ENCODE results near the gene TNFRSF12A. TPM values are rescaled to one million over a fixed set of nuclear protein-coding genes. Genes with fewer than 3 reads are reported as not detected.

TNFRSF12A gene
- total and polyA plus RNA-seq, 2 of the 8 experiments (the other 6 are each of a cell fraction or from before 2014, with no cell fraction given): 81.0 to 82.5 TPM

DNA sequence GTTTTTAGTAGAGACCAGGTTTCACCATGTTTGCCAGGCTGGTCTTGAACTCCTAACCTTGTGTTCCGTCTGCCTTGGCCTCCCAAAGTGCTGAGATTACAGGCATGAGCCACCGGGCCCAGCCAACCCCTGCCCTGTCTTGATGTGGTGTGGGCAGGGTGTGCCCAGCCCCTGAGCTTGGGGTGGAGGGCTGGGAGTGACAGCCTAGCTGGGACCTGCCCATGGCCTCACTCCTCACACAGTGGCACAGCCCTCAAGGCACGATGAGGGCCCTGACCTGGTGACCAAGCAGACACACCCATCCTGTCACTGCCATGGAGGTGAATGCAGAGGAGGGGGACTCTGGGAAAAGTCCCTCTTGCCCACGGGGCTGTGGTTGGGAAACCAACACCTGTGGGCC lies 48.3 kb downstream of the TNFRSF12A start:
- Histone ChIP-seq H2AFZ (ENCODE audit: low read length) (no peak overlapping the region), H3K36me3 (ENCODE audit: control insufficient read depth in 2 of 4, insufficient read depth in 4 of 4, low read length in 3 of 4) (no peaks in the 10 kb centered on the region), H2BK15ac (ENCODE audit: low read length) (no peak overlapping the region), H2BK20ac (ENCODE audit: low read length) (no peak overlapping the region), H3K4ac (replicated peaks; ENCODE audit: insufficient read length, low read depth, low read length) (no peak overlapping the region), H2BK5ac (ENCODE audit: low read depth, low read length) (no peak overlapping the region), H3K23ac (ENCODE audit: insufficient read length) (no peak overlapping the region), H3K56ac (replicated peaks; ENCODE audit: insufficient read length, low read depth, low read length) (no peak overlapping the region), H4K8ac (ENCODE audit: extremely low read depth, insufficient read depth, low read length) (no peak overlapping the region), H2AK5ac (ENCODE audit: low read depth, low read length) (0 out of 2 replicates have a peak overlapping the region, but pooled peaks have one; percentile 39), H3K4me2 (ENCODE audit: insufficient read depth in 1 of 2, low read depth in 2 of 2, low read length in 2 of 2) (no peak overlapping the region), H3K18ac (ENCODE audit: extremely low read depth, low read length) (no peak overlapping the region), H4K20me1 (replicated peaks in 1 of 2; ENCODE audit: control insufficient read depth in 1 of 2, insufficient read depth in 2 of 2, low read length in 2 of 2) (peaks cover 0 to under 1% of the 10 kb centered on the region in 2 experiments), H2BK12ac (ENCODE audit: low read depth, low read length) (no peak overlapping the region), H3K27me3 (replicated peaks in 1 of 4; ENCODE audit: control insufficient read depth in 3 of 4, extremely low read depth in 1 of 4, insufficient read depth in 3 of 4, low read length in 3 of 4) (no peaks in the 10 kb centered on the region; a peak in 1 of 7 replicates), H3K4me3 (ENCODE audit: extremely low read depth in 1 of 4, insufficient read depth in 2 of 4, low read depth in 3 of 4, low read length in 4 of 4) (no peak overlapping the region), H3K14ac (ENCODE audit: insufficient read length) (no peak overlapping the region), H3K27ac (ENCODE audit: low read depth, low read length) (no peak overlapping the region), H2BK120ac (replicated peaks; ENCODE audit: low read depth, low read length) (no peak overlapping the region), H3K9me3 (ENCODE audit: insufficient read depth in 2 of 2, low read depth in 1 of 2, low read length in 1 of 2) (no peaks in the 10 kb centered on the region), H4K5ac (ENCODE audit: insufficient read length, low read depth, low read length) (no peak overlapping the region), H3K4me1 (replicated peaks in 1 of 4; ENCODE audit: control insufficient read depth in 3 of 4, insufficient read depth in 4 of 4, low read length in 3 of 4) (peaks cover 0 to 4% (median 1%) of the 10 kb centered on the region in 4 experiments; a peak in 2 of 7 replicates), H4K91ac (replicated peaks; ENCODE audit: insufficient read length, low read length) (no peak overlapping the region), H3K79me1 (ENCODE audit: low read depth, low read length) (no peaks in the 10 kb centered on the region), H3K9ac (replicated peaks in 1 of 4; ENCODE audit: extremely low read depth in 1 of 4, low read depth in 3 of 4, low read length in 3 of 4) (no peak overlapping the region), H3K79me2 (ENCODE audit: control insufficient read depth in 1 of 2, insufficient read depth in 2 of 2, low read length in 2 of 2) (no peaks in the 10 kb centered on the region), H3K23me2 (ENCODE audit: low read depth, low read length) (no peaks in the 10 kb centered on the region)
- ChIA-PET POLR2A (ENCODE audit: partially characterized antibody) (interaction anchor here (0.8 to 3.8 kb wide), 5 partner anchors 9 to 29 kb away, joined by 3 to 31 read pairs (median 5); partner anchors contain the start of gene ZSCAN10), CTCF (ENCODE audit: partially characterized antibody) (interaction anchor here (1.2 to 2.7 kb wide), 2 partner anchors 12 to 38 kb away, joined by 4 to 13 read pairs; no protein-coding TSS in a partner anchor)
- 81% methylated on average over 4 of the region's 4 CpGs; no CpG with 5 or more reads in 1 of the 2 experiments for WGBS, 2 experiments (ENCODE audit: extremely low coverage in 1 of 2, insufficient coverage in 1 of 2, insufficient read length in 1 of 2, insufficient replicate concordance in 2 of 2, low coverage in 1 of 2, low lambda C conversion rate in 2 of 2, missing lambda C conversion rate in 1 of 2)
- TF ChIP-seq POLR2A (IDR thresholded peaks at IDR 0.05; ENCODE audit: control extremely low read depth in 1 of 2, low read depth in 2 of 2, low read length in 2 of 2) (no peak), SP4 (IDR thresholded peaks at IDR 0.05; ENCODE audit: low read length) (no peak), CTBP2 (IDR thresholded peaks at IDR 0.05; ENCODE audit: borderline replicate concordance, insufficient read depth, insufficient read length, low read length) (no peak), BCL11A (IDR thresholded peaks at IDR 0.05; ENCODE audit: low read depth in 2 of 2, low read length in 2 of 2) (no peak)
- DNase-seq (ENCODE audit: low read depth in 1 of 2, low spot score in 2 of 2) (no peak), FAIRE-seq (no peak)
